Ectodermal cell (in vitro differentiated cells): ENCODE measurements around the gene IGF1.

Experiments
- H3K27ac ChIP-seq: 2 replicates; pipeline ENCODE4 v1.7.0; 2013; ENCODE audit warnings: mild to moderate bottlenecking, low read depth, low read length; ENCODE audit not compliant: insufficient read depth, poor library complexity, severe bottlenecking
- H3K27me3 ChIP-seq: 2 replicates; pipeline ENCODE4 v1.7.0; 2013; ENCODE audit warnings: mild to moderate bottlenecking, low read length; ENCODE audit not compliant: insufficient read depth, control insufficient read depth, poor library complexity, severe bottlenecking
- H3K36me3 ChIP-seq: one replicate; pipeline ENCODE4 v1.7.0; 2013; ENCODE audit warnings: low read length; ENCODE audit not compliant: control insufficient read depth, insufficient read depth
- H3K4me1 ChIP-seq: one replicate; pipeline ENCODE4 v1.7.0; 2013; ENCODE audit warnings: low read length; ENCODE audit not compliant: control insufficient read depth, insufficient read depth
- H3K4me3 ChIP-seq: 2 replicates; pipeline ENCODE4 v1.7.0; 2013; ENCODE audit warnings: low read depth, low read length, control low read depth; ENCODE audit not compliant: insufficient read depth
- H3K9me3 ChIP-seq: 2 replicates; pipeline ENCODE4 v1.7.0; 2013; ENCODE audit warnings: mild to moderate bottlenecking, low read length, moderate library complexity; ENCODE audit not compliant: control insufficient read depth
- WGBS, 2 experiments: methylation state at CpG; one replicate each; pipeline ENCODE4 v1.1.7; 2013; ENCODE audit warnings: missing lambda C conversion rate in 2 of 2; 5-methylcytosine and 5-hydroxymethylcytosine counted together

IGF1 gene

DNA sequence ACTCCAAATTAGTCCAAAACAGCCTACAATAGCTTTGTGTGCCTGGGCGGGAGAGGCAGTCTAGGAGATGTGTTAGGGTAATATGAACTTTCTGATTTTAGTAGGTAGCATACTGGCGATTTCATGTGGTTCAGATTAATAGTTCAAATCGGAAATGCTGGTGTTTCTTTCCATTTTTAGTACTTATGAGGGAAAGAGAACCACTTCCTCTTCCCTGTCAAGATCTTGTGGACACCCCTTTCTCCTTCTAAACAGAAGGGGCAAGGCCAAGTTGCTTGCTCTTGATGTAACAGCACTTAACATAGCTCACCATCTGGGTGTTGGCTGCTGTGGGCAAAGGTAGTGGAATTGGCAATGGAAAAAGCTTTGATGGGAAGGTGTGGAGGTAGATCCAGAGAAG, 32.2 kb upstream of the IGF1 start:
- no peaks in the 10 kb centered on the region for H3K9me3 ChIP-seq
- no peaks in the 10 kb centered on the region for H3K36me3 ChIP-seq
- WGBS, 2 experiments: 93 to 97% methylated on average over 3 of the region's 3 CpGs

GRCh38 chr12:102511575-102511974, 31.2 kb upstream of the IGF1 start:
- Histone ChIP-seq H3K4me3 (no peak overlapping the region), H3K27me3 (no peaks in the 10 kb centered on the region), H3K27ac (no peak overlapping the region), H3K9me3 (no peaks in the 10 kb centered on the region), H3K36me3 (no peaks in the 10 kb centered on the region), H3K4me1 (no peaks in the 10 kb centered on the region)
- 96 to 100% methylated on average over 1 of the region's 2 CpGs for WGBS, 2 experiments

More for the DNA sequence above, 32.2 kb upstream of the IGF1 start:
- Histone ChIP-seq H3K4me1 (no peaks in the 10 kb centered on the region), H3K27me3 (no peaks in the 10 kb centered on the region), H3K27ac (no peak overlapping the region), H3K4me3 (no peak overlapping the region)

- WGBS, 2 experiments: 92% methylated on average over 2 of the region's 3 CpGs
- Histone ChIP-seq H3K36me3 (no peaks in the 10 kb centered on the region), H3K27ac (no peak overlapping the region), H3K4me3 (no peak overlapping the region), H3K4me1 (no peaks in the 10 kb centered on the region), H3K27me3 (no peaks in the 10 kb centered on the region), H3K9me3 (no peaks in the 10 kb centered on the region)
These were observed 30.1 kb upstream of the IGF1 start for GRCh38 chr12:102510463-102510862.

DNA sequence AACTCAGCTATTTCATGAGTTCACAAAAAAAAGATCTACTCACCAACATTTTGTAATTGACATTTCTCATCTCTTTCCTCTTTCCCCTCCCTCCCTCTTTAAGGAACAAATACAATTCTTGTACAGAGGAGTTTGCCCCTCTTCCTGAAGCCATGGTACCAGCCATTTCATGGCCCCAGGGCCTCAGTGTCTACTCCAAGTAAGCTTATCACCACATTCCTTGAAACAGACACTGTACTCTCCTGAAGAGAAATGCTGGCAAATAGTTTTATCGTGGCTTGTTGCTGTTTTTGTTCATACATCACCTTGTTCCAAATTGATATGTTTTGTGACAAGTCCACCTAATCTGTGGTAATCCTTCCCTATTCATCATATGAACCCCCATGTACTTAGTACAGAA, 29.7 kb upstream of the IGF1 start:
- Histone ChIP-seq H3K36me3 (no peaks in the 10 kb centered on the region), H3K27me3 (no peaks in the 10 kb centered on the region), H3K9me3 (no peaks in the 10 kb centered on the region), H3K4me3 (no peak overlapping the region), H3K4me1 (no peaks in the 10 kb centered on the region), H3K27ac (no peak overlapping the region)
- WGBS, 2 experiments: 86 to 100% methylated on average over 1 of the region's 1 CpG

DNA sequence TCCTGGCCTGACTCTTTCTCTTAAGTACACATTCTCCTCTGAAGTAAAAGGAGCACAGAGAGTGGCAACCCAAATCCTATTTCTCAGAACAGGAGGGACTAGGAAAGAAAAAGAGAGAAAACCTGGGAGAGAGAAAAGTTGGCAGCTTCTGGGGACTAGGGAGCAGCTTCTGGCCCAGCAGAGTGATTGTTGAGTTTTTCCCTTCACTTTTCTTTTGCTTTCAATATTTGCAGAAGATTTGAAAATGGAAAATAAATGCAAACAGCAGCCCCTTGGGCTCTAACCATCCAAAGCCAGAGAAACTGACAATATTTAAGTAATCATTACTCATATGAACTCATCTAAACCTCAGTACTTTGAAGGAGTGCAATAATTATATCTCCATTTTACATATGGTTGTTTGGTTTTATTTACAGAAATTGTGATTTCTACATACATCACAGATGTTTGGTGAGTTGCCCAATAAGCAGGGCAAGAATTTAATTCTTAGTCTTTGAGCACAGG, 28.8 kb upstream of the IGF1 start:
- Histone ChIP-seq H3K27me3 (no peaks in the 10 kb centered on the region), H3K4me3 (no peak overlapping the region), H3K4me1 (no peaks in the 10 kb centered on the region), H3K27ac (no peak overlapping the region), H3K9me3 (no peaks in the 10 kb centered on the region), H3K36me3 (no peaks in the 10 kb centered on the region)

DNA sequence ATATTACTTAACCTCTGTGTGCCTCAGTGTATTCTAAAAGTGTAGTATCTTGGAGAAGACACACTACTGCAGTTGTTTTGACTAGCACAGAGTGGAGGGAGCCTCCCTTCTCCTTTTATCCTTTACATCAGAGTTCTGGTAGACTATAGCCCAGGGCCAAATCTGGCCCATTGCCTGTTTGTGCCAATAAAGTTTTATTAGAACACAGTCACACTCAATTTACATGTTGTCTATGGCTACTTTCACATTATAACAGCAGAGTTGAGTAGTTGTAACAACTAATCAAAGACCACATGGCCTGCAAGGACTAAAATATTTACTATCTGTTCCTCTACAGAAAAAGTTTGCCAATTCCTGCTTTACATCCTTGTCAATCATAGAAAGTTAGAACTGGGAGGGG, 27.7 kb upstream of the IGF1 start:
- H3K9me3 ChIP-seq: no peaks in the 10 kb centered on the region
- no peak overlapping the region for H3K27ac ChIP-seq
- no peaks in the 10 kb centered on the region for H3K4me1 ChIP-seq
- no peaks in the 10 kb centered on the region for H3K36me3 ChIP-seq
- H3K27me3 ChIP-seq: no peaks in the 10 kb centered on the region
- H3K4me3 ChIP-seq: no peak overlapping the region

DNA sequence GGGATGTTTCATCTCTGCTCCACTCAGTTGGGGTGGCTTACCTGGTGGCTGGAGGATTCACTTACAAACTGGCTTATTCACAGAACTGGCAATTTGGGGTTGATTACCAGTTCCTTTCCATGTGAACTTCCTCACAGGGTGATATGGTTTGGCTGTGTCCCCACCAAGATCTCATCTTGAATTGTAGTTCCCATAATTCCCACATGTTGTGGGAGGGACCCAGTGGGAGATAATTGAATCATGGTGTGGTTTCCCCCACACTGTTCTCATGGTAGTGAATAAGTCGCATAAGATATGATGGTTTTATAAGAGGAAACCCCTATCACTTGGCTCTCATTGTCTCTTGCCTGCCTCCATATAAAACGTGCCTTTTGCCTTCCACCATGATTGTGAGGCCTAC, 26.9 kb upstream of the IGF1 start:
- H3K27me3 ChIP-seq: no peaks in the 10 kb centered on the region
- H3K9me3 ChIP-seq: no peaks in the 10 kb centered on the region
- H3K4me3 ChIP-seq: no peak overlapping the region
- no peaks in the 10 kb centered on the region for H3K36me3 ChIP-seq
- H3K4me1 ChIP-seq: no peaks in the 10 kb centered on the region
- no peak overlapping the region for H3K27ac ChIP-seq
- WGBS, 2 experiments: 0% methylated on average over 2 of the region's 2 CpGs

DNA sequence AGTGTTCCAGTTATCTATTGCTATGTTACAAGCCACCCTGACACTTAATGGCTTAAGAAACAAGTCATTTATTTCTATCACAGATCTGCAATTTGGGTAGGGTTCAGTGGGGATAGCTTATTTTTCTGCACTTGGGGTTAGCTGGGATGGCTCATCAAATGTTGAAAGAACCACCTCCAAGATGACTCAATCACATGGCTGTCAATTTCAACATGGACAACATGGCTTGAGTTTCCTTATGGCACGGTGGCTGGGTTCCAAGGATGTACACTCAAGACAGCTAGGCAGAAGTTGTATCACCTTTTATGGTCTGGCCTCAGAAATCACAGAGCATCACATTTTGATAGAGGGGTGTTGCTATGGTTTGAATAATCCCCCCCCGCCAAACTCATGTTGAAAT, 24.5 kb upstream of the IGF1 start:
- Histone ChIP-seq H3K36me3 (no peaks in the 10 kb centered on the region), H3K9me3 (no peaks in the 10 kb centered on the region), H3K4me1 (no peaks in the 10 kb centered on the region), H3K4me3 (no peak overlapping the region), H3K27me3 (no peaks in the 10 kb centered on the region), H3K27ac (no peak overlapping the region)
- WGBS, 2 experiments: 95 to 96% methylated on average over 2 of the region's 2 CpGs

DNA sequence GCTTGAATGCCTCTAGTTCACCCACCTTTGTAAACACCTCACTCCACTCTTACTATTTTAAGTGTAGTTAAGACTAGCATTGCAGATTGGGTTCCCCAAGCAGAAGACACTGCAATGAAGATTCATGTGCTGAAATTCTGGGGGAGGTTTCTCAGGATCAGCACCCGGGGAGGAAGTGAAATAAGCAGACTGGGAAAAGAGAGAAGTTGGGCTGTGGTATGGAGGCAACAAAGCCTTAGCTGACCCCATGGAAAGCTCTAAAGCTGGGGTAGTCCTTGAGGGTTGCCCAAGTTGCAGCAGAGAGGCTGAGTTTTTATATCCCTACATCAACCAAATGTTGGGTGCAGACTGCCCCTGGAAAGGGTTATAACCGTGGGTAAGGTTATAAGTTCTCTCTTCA, 23.9 kb upstream of the IGF1 start:
- 91 to 93% methylated on average over 2 of the region's 2 CpGs for WGBS, 2 experiments
- Histone ChIP-seq H3K9me3 (no peaks in the 10 kb centered on the region), H3K27me3 (no peaks in the 10 kb centered on the region), H3K36me3 (no peaks in the 10 kb centered on the region), H3K4me1 (no peaks in the 10 kb centered on the region), H3K4me3 (no peak overlapping the region), H3K27ac (no peak overlapping the region)

- Histone ChIP-seq H3K4me3 (no peak overlapping the region), H3K36me3 (no peaks in the 10 kb centered on the region), H3K4me1 (no peaks in the 10 kb centered on the region), H3K27me3 (no peaks in the 10 kb centered on the region), H3K27ac (no peak overlapping the region), H3K9me3 (no peaks in the 10 kb centered on the region)
- 0% methylated on average over 1 of the region's 1 CpG for WGBS, 2 experiments
These were observed 23.5 kb upstream of the IGF1 start for GRCh38 chr12:102503831-102504230.

GRCh38 chr12:102503056-102503681, 22.8 kb upstream of the IGF1 start:
- Histone ChIP-seq H3K9me3 (no peaks in the 10 kb centered on the region), H3K27ac (no peak overlapping the region), H3K36me3 (no peaks in the 10 kb centered on the region), H3K4me3 (no peak overlapping the region), H3K4me1 (no peaks in the 10 kb centered on the region), H3K27me3 (no peaks in the 10 kb centered on the region)
- 83 to 97% methylated on average over 2 of the region's 2 CpGs for WGBS, 2 experiments
